ENCODE results near the gene CHEK2.

DNA sequence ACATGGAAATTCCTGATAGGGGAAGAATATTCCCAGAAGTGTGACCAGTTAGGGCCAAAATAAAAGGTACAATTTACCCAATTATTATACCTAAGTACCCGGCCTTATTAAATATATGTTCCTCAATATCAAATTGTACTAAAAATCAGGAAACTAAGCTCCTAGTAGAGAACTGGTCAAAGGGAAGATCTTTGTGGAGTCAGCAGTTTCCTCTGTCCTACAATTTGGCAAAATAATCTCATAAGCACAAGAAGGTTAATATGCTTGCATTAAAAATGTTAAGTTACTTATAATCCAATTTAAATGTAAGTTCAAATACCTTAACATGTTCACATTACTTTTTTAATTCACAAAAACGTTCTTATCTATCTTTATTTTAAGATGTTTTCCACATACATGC is 72.2 kb downstream of the CHEK2 start:
- no peak for TF ChIP-seq GATA2 (IDR thresholded peaks at IDR 0.05; ENCODE audit: low read depth, low read length)
- TF ChIP-seq GATA3 (IDR thresholded peaks at IDR 0.05; ENCODE audit: low read depth, low read length), result no peak

All from SH-SY5Y (cell line).